HCT116 (cell line): ENCODE measurements around the gene TFPI2. TPM values are rescaled to one million over a fixed set of nuclear protein-coding genes. Genes with fewer than 3 reads are reported as not detected.

Experiments
- ATAC-seq: fragments of 200-7000 bp; cut with Tn5 transposase; 2 replicates; pipeline ENCODE4 v1.9.1; 2020; ENCODE audit warnings: mild to moderate bottlenecking, moderate library complexity
- BruUV-seq: library from RNA; stranded (reverse); fragments of 400-500 nt; replicated peaks from 2 replicates; lab custom pipeline; 2021; lab: Mats Ljungman, UMichigan
- CTCF ChIA-PET: fragments of 300-600 bp; sonication (Branson Sonifier 250); formaldehyde crosslinking; loops from one replicate; lab custom pipeline; 2021; ENCODE audit warnings: antibody characterized with exemption; lab: Charles Lee
- POLR2A ChIA-PET: fragments of 300-600, 350-600 bp; sonication (Branson Sonifier 250); formaldehyde crosslinking; loops from one replicate; lab custom pipeline; 2021; ENCODE audit warnings: antibody characterized with exemption; lab: Charles Lee
- RAD21 ChIA-PET, 2 experiments: fragments of 300-600 bp; sonication (Branson Sonifier 250); formaldehyde crosslinking; loops; one replicate each; lab custom pipeline; 2023; ENCODE audit warnings: low total read pairs in 2 of 2; ENCODE audit not compliant: uncharacterized antibody in 2 of 2, unreplicated experiment in 2 of 2, low non-redundant PET in 1 of 2; lab: Charles Lee
- DNase-seq: peaks from one replicate; pipeline ENCODE4 v3.0.0-alpha.2; 2010; ENCODE audit warnings: low read depth, low spot score
- H2AFZ ChIP-seq: fragments of 200-600 bp; shearing (Covaris generic), sonication (generic); 2 replicates; pipeline ENCODE4 v1.6.1; 2017; ENCODE audit warnings: low read depth, mixed run types, mixed read lengths, antibody characterized with exemption, low read length; ENCODE audit not compliant: poor library complexity, severe bottlenecking
- H3K27ac ChIP-seq: 2 replicates; pipeline ENCODE4 v1.5.1; 2012; ENCODE audit warnings: low read depth, low read length
- H3K27me3 ChIP-seq: fragments of 200-600 bp; sonication (generic); 2 replicates; pipeline ENCODE4 v1.6.1; 2016; ENCODE audit warnings: mixed run types, low read length, mixed read lengths; ENCODE audit not compliant: insufficient read depth
- H3K36me3 ChIP-seq, 2 experiments: fragments of 200-500 bp in 1 of 2; fragments of 200-600 bp in 1 of 2; sonication (Bioruptor generic) in 1 of 2; sonication (generic) in 1 of 2; 2 replicates each; pipeline versions ENCODE4 v1.5.1 to v1.6.1; 2014 to 2016; ENCODE audit warnings: low read length in 2 of 2, inconsistent platforms in 1 of 2, mixed read lengths in 1 of 2, mixed run types in 1 of 2; ENCODE audit not compliant: insufficient read depth in 2 of 2, control insufficient read depth in 1 of 2
- H3K4me1 ChIP-seq, 2 experiments: fragments of 200-600 bp in 1 of 2; sonication (generic) in 1 of 2; 2 replicates each; pipeline versions ENCODE4 v1.5.1 to v1.6.1; 2012 to 2017; ENCODE audit warnings: low read length in 2 of 2, inconsistent platforms in 1 of 2, mild to moderate bottlenecking in 1 of 2, mixed read lengths in 1 of 2, mixed run types in 1 of 2, moderate library complexity in 1 of 2; ENCODE audit not compliant: insufficient read depth in 2 of 2, control insufficient read depth in 1 of 2
- H3K4me2 ChIP-seq: fragments of 200-600 bp; sonication (generic); 2 replicates; pipeline ENCODE4 v1.6.1; 2017; ENCODE audit warnings: mixed run types, low read length, mixed read lengths
- H3K4me3 ChIP-seq, 2 experiments: fragments of 200-600 bp in 1 of 2; sonication (generic) in 1 of 2; replicated peaks in 1 of 2; 2 replicates each; pipeline ENCODE4 v1.5.1; 2011 to 2016; ENCODE audit warnings: low read length in 2 of 2, control low read depth in 1 of 2, low read depth in 1 of 2, mild to moderate bottlenecking in 1 of 2, mixed read lengths in 1 of 2, mixed run types in 1 of 2
- H3K79me2 ChIP-seq: fragments of 200-600 bp; sonication (generic); 2 replicates; pipeline ENCODE4 v1.6.1; 2017; ENCODE audit warnings: mild to moderate bottlenecking, mixed run types, low read length, moderate library complexity, mixed read lengths; ENCODE audit not compliant: insufficient read depth
- H3K9ac ChIP-seq: fragments of 200-600 bp; sonication (generic); 2 replicates; pipeline ENCODE4 v1.6.1; 2016; ENCODE audit warnings: low read length, mixed read lengths
- H3K9me2 ChIP-seq: fragments of 200-600 bp; sonication (generic), shearing (Covaris generic); 2 replicates; pipeline ENCODE4 v1.6.1; 2017; ENCODE audit warnings: mixed run types, mild to moderate bottlenecking, moderate library complexity; ENCODE audit not compliant: insufficient read depth
- H3K9me3 ChIP-seq, 2 experiments: fragments of 200-500 bp in 1 of 2; fragments of 200-600 bp in 1 of 2; sonication (Bioruptor generic) in 1 of 2; sonication (generic) in 1 of 2; 2 replicates each; pipeline ENCODE4 v1.6.1; 2014 to 2017; ENCODE audit warnings: low read length in 2 of 2, mixed read lengths in 2 of 2, inconsistent platforms in 1 of 2, low read depth in 1 of 2, mild to moderate bottlenecking in 1 of 2, mixed run types in 1 of 2, moderate library complexity in 1 of 2; ENCODE audit not compliant: control insufficient read depth in 1 of 2, insufficient read depth in 1 of 2
- H4K20me1 ChIP-seq: fragments of 200-600 bp; sonication (generic), shearing (Covaris generic); 2 replicates; pipeline ENCODE4 v1.6.1; 2017; ENCODE audit warnings: mixed run types, mild to moderate bottlenecking, moderate library complexity; ENCODE audit not compliant: insufficient read depth
- ATF3 ChIP-seq: IDR thresholded peaks from 2 replicates; pipeline ENCODE4 v1.6.1; 2012
- CBX3 ChIP-seq: IDR thresholded peaks from 2 replicates; pipeline ENCODE4 v1.6.1; 2012; ENCODE audit warnings: low read depth
- CTCF ChIP-seq, 3 experiments: fragments of 200-600 bp in 1 of 3; sonication (generic) in 1 of 3; IDR thresholded peaks in 2 of 3; conservative IDR thresholded peaks in 1 of 3; 2 replicates each; pipeline ENCODE4 v1.5.1; 2012 to 2017; ENCODE audit warnings: low read depth in 2 of 3, low read length in 2 of 3, antibody characterized with exemption in 1 of 3, borderline replicate concordance in 1 of 3, control low read depth in 1 of 3, mild to moderate bottlenecking in 1 of 3, mixed read lengths in 1 of 3, mixed run types in 1 of 3, moderate library complexity in 1 of 3; ENCODE audit not compliant: insufficient read depth in 1 of 3
- EGR1 ChIP-seq: IDR thresholded peaks from 2 replicates; pipeline ENCODE4 v1.6.1; 2012; ENCODE audit warnings: low read depth
- ELF1 ChIP-seq: IDR thresholded peaks from 2 replicates; pipeline ENCODE4 v1.6.1; 2012; ENCODE audit warnings: low read depth, borderline replicate concordance
- EZH2 ChIP-seq: fragments of 200-600 bp; sonication (generic); IDR thresholded peaks from 2 replicates; pipeline ENCODE4 v1.6.1; 2017; ENCODE audit warnings: antibody characterized with exemption, mixed run types
- MAX ChIP-seq: IDR thresholded peaks from 2 replicates; pipeline ENCODE4 v1.6.1; 2012
- POLR2A ChIP-seq: IDR thresholded peaks from 2 replicates; pipeline ENCODE4 v1.7.0; 2011; ENCODE audit warnings: borderline replicate concordance; ENCODE audit not compliant: insufficient read depth, insufficient read length; ENCODE audit errors: extremely low read depth
- RAD21 ChIP-seq: IDR thresholded peaks from 2 replicates; pipeline ENCODE4 v1.6.1; 2012; ENCODE audit warnings: low read depth, mild to moderate bottlenecking
- REST ChIP-seq: IDR thresholded peaks from 2 replicates; pipeline ENCODE4 v1.6.1; 2012; ENCODE audit warnings: low read depth
- SIN3A ChIP-seq: IDR thresholded peaks from 2 replicates; pipeline ENCODE4 v1.6.1; 2012; ENCODE audit warnings: low read depth
- TCF7L2 ChIP-seq: IDR thresholded peaks from 2 replicates; pipeline ENCODE4 v1.7.0; 2011; ENCODE audit warnings: borderline replicate concordance, inconsistent platforms; ENCODE audit not compliant: insufficient read depth, insufficient read length; ENCODE audit errors: extremely low read depth
- YY1 ChIP-seq: IDR thresholded peaks from 2 replicates; pipeline ENCODE4 v1.6.1; 2011; ENCODE audit warnings: low read length, low read depth, moderate library complexity, mild to moderate bottlenecking; ENCODE audit not compliant: insufficient replicate concordance; ENCODE audit errors: extremely low read depth
- ZNF274 ChIP-seq: fragments of 200-500 bp; sonication (Bioruptor generic); IDR thresholded peaks from 2 replicates; pipeline ENCODE4 v1.6.1; 2014; ENCODE audit warnings: mild to moderate bottlenecking, low read depth, low read length, inconsistent platforms
- intact Hi-C: fragments of 100-400 bp; cut with micrococcal nuclease; formaldehyde crosslinking; loops from 2 replicates; pipeline ENCODE4 v1.10.0; 2022
- total RNA-seq: library from RNA; stranded (reverse); gene quantifications from one replicate; pipeline ENCODE4 v1.2.1, GENCODE V29; 2021; ENCODE audit not compliant: unreplicated experiment

Gene TFPI2
- total RNA-seq, 1 experiment from 2014 or later: 0.15 TPM

GRCh38 chr7:93935102-93935501, 44.5 kb upstream of the TFPI2 start:
- RAD21 ChIA-PET: no interaction called here

More at GRCh38 chr7:93935102-93935501, 44.5 kb upstream of the TFPI2 start:
- no peaks in the 10 kb centered on the region for H3K79me2 ChIP-seq
- DNase-seq: no peak
- TF ChIP-seq MAX: no peak
- TF ChIP-seq CBX3: no peak
- no peak for TF ChIP-seq EGR1
- no peak for TF ChIP-seq YY1
- no peak for TF ChIP-seq REST
- no peak for TF ChIP-seq POLR2A
- no peak for TF ChIP-seq SIN3A
- no peak for TF ChIP-seq EZH2
- TF ChIP-seq RAD21: no peak
- TF ChIP-seq CTCF (IDR thresholded peaks at IDR 0.05 in 2 of 3, conservative IDR thresholded peaks at IDR 0.05 in 1 of 3; ENCODE audit: borderline replicate concordance in 1 of 3, insufficient read depth in 1 of 3, low read depth in 2 of 3, low read length in 2 of 3): no peak
- no peak for TF ChIP-seq ZNF274
- no peak for TF ChIP-seq ELF1
- no peak for TF ChIP-seq TCF7L2
- TF ChIP-seq ATF3: no peak
- no peaks in the 10 kb centered on the region for H3K4me1 ChIP-seq
- ATAC-seq: no peak
- ChIA-PET CTCF (no interaction called here), POLR2A (no interaction called here)
- no peaks in the 10 kb centered on the region for H3K9me3 ChIP-seq
- H3K27me3 ChIP-seq: no peaks in the 10 kb centered on the region; the same call in 1 of the 2 replicates
- no peaks in the 10 kb centered on the region for H4K20me1 ChIP-seq
- H3K9ac ChIP-seq: no peak overlapping the region
- intact Hi-C loops: no loop called here
- BruUV-seq: no TSS peak
- no peak overlapping the region for H3K27ac ChIP-seq
- no peak overlapping the region for H2AFZ ChIP-seq
- no peaks in the 10 kb centered on the region for H3K36me3 ChIP-seq
- no peak overlapping the region for H3K4me3 ChIP-seq
- no peaks in the 10 kb centered on the region for H3K9me2 ChIP-seq
- H3K4me2 ChIP-seq: no peak overlapping the region
